HG03575 (cell line): ENCODE data around the gene COX10.
"Not testable (repeated sequence)": the region's sequence is repeated elsewhere in the genome, so short reads cannot be mapped to it uniquely, and the experiment has no call there.

Source experiments
- ATAC-seq: cut with Tn5 transposase; IDR thresholded peaks from one replicate; pipeline ENCODE4 v1.9.1; 2021; ENCODE audit not compliant: unreplicated experiment, insufficient number of reproducible peaks, low FRiP score; ENCODE audit errors: extremely low read depth

COX10 gene

GRCh38 chr17:14158707-14159106 lies 89.4 kb downstream of the COX10 start:
- ATAC-seq = no peak

- no peak for ATAC-seq
Observed at GRCh38 chr17:14161419-14161818, 92.1 kb downstream of the COX10 start.

GRCh38 chr17:14165616-14166015 lies 96.3 kb downstream of the COX10 start:
- no peak for ATAC-seq

GRCh38 chr17:14167831-14168230 lies 98.5 kb downstream of the COX10 start:
- ATAC-seq = not testable (repeated sequence)

GRCh38 chr17:14168582-14168981 lies 99.3 kb downstream of the COX10 start:
- ATAC-seq = no peak

GRCh38 chr17:14169287-14169686 lies 100.0 kb downstream of the COX10 start:
- ATAC-seq = no peak

- ATAC-seq = no peak
Observed at GRCh38 chr17:14169901-14170300, 100.6 kb downstream of the COX10 start.

- ATAC-seq = not testable (repeated sequence)
Observed at GRCh38 chr17:14176989-14177388, 107.7 kb downstream of the COX10 start.

GRCh38 chr17:14177801-14178200 lies 108.5 kb downstream of the COX10 start:
- ATAC-seq = not testable (repeated sequence)

- ATAC-seq = not testable (repeated sequence)
Observed at GRCh38 chr17:14179951-14180350, 110.6 kb downstream of the COX10 start.

GRCh38 chr17:14182084-14182483 lies 112.8 kb downstream of the COX10 start:
- ATAC-seq = not testable (repeated sequence)

GRCh38 chr17:14184536-14184935 lies 115.2 kb downstream of the COX10 start:
- not testable (repeated sequence) for ATAC-seq

- ATAC-seq = not testable (repeated sequence)
Observed at GRCh38 chr17:14186443-14186842, 117.1 kb downstream of the COX10 start.

GRCh38 chr17:14190774-14191173 lies 121.5 kb downstream of the COX10 start:
- not testable (repeated sequence) for ATAC-seq

- not testable (repeated sequence) for ATAC-seq
Observed at GRCh38 chr17:14191469-14191868, 122.2 kb downstream of the COX10 start.

- ATAC-seq = not testable (repeated sequence)
Observed at GRCh38 chr17:14192039-14192438, 122.7 kb downstream of the COX10 start.

- not testable (repeated sequence) for ATAC-seq
Observed at GRCh38 chr17:14192636-14193344, 123.5 kb downstream of the COX10 start.

- no peak for ATAC-seq
Observed at GRCh38 chr17:14196377-14196997, 127.2 kb downstream of the COX10 start.

- no peak for ATAC-seq
Observed at GRCh38 chr17:14197057-14197456, 127.8 kb downstream of the COX10 start.

- no peak for ATAC-seq
Observed at GRCh38 chr17:14197586-14197985, 128.3 kb downstream of the COX10 start.
